Dendritic cell treated with granulocyte-macrophage colony-stimulating factor and Interleukin-4, amounts not matched to agents 40 ng/mL and 50 ng/mL, for 4 days (primary cell): ENCODE results near the gene FMNL3.

ENCODE experiments used
- H3K27ac Mint-ChIP-seq: one replicate; pipeline ENCODE4 v1.8.0; 2022; ENCODE audit warnings: mild to moderate bottlenecking, mixed read lengths
- H3K27me3 Mint-ChIP-seq: one replicate; pipeline ENCODE4 v1.8.0; 2022; ENCODE audit warnings: mild to moderate bottlenecking, mixed read lengths
- H3K36me3 Mint-ChIP-seq: one replicate; pipeline ENCODE4 v1.8.0; 2022; ENCODE audit warnings: low read depth, mixed read lengths
- H3K4me1 Mint-ChIP-seq: one replicate; pipeline ENCODE4 v1.8.0; 2022; ENCODE audit warnings: low read depth, mixed read lengths
- H3K4me3 Mint-ChIP-seq: one replicate; pipeline ENCODE4 v1.8.0; 2022; ENCODE audit warnings: mild to moderate bottlenecking, moderate library complexity, mixed read lengths
- H3K9me3 Mint-ChIP-seq: one replicate; pipeline ENCODE4 v1.8.0; 2022; ENCODE audit warnings: mixed read lengths
- intact Hi-C: fragments of 100-400 bp; cut with micrococcal nuclease; formaldehyde crosslinking; loops from one replicate; pipeline ENCODE4 v1.15.0; 2022

FMNL3 gene

GRCh38 chr12:49588281-49588680 lies 118.9 kb downstream of the FMNL3 start:
- H3K27ac Mint-ChIP-seq = peak overlapping the region; percentile 63
- peaks cover 8% of the 10 kb centered on the region for H3K9me3 Mint-ChIP-seq
- intact Hi-C loops = no loop called here
- no peak overlapping the region for H3K4me3 Mint-ChIP-seq
- H3K4me1 Mint-ChIP-seq = peaks cover 32% of the 10 kb centered on the region
- H3K36me3 Mint-ChIP-seq = peaks cover 14% of the 10 kb centered on the region
- no peaks in the 10 kb centered on the region for H3K27me3 Mint-ChIP-seq

DNA sequence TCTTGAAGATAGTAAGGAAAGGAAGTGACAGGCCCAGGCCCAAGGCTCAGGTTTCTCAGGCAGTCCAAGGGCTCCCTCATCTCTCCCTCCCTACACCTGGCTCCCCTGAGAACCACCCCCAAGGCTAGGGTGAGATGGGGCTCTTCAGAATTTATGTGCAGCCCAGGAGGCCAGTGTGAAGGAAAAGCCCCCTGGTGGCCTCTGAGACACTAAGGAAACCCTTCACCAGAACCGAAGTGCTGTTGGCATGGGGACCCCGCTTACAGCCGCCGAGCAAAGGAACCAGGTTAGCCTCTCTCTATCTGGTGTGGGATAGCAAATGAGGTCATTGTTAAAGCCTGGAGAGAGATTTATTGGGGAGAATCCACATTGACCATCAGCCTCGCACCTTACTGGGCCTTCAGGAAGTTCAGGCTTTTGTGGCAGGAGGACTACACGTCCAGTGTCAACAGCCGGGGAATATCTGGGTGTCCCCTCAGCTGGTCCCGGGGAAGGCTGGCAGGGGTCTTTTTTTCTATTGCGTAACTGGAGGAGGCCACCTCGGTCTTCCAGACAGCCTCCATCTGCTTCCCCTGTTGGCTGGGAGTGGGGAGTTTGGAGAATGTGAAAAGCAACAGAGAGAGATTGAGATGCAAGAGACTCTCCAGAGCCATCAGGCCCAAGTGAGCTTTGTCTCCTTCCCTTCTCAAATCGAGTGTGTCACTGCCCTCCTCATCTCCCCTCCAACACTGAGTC lies 119.9 kb downstream of the FMNL3 start:
- peaks cover 14% of the 10 kb centered on the region for H3K36me3 Mint-ChIP-seq
- peaks cover 32% of the 10 kb centered on the region for H3K4me1 Mint-ChIP-seq
- H3K27ac Mint-ChIP-seq = peak overlapping the region; percentile 25
- H3K9me3 Mint-ChIP-seq = peaks cover 8% of the 10 kb centered on the region
- no peaks in the 10 kb centered on the region for H3K27me3 Mint-ChIP-seq
- no peak overlapping the region for H3K4me3 Mint-ChIP-seq
- intact Hi-C loops = no loop called here
